Posterior cingulate gyrus (tissue), 11 donors: ENCODE data around the gene LIF.
A peak's percentile ranks its signal among the peaks of the same experiment; 100 is the strongest.

ENCODE experiments used
- DNase-seq, 10 donors: peaks; one replicate each; pipeline versions ENCODE4 v3.0.0 to v3.0.0-alpha.2; 2020 to 2021; ENCODE audit warnings: mixed read lengths in 3 of 10
- intact Hi-C: fragments of 100-400 bp; cut with DNase I; formaldehyde crosslinking; loops from one replicate; pipeline ENCODE4 v1.15.1; 2023

Gene LIF

DNA sequence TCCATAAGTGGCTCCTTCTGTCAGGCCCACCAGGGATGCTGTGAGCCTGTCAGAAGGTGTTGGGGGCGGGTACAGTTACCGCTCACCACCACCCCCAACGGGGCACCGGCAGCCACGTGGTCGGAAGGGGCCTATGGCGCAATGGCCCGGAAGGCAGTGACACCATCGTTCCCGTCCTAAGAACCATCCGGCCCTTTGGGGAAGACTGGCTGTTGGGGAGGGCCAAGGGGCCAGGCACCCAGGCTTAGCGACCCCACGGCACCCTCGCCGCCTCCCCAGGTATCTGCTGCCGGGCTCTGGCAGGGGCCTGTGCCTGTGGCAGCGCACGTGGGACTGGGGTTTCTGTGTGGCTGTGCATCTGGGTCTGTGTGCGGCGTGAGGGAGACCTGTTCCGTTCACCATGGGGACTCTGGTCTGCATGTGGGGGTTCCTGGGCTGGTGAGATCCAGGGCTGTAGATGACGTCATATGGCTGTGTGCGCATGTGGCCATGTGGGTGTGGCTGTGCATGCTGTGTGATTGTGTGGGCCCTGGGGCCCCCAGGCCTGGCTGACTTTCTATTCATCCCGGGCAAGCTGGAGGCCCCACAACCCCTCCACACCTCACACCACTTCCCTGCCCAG, 19.4 kb upstream of the LIF start:
- peak in 1 of 10 donors; percentile 48 for DNase-seq
- intact Hi-C loops = no loop called here

DNA sequence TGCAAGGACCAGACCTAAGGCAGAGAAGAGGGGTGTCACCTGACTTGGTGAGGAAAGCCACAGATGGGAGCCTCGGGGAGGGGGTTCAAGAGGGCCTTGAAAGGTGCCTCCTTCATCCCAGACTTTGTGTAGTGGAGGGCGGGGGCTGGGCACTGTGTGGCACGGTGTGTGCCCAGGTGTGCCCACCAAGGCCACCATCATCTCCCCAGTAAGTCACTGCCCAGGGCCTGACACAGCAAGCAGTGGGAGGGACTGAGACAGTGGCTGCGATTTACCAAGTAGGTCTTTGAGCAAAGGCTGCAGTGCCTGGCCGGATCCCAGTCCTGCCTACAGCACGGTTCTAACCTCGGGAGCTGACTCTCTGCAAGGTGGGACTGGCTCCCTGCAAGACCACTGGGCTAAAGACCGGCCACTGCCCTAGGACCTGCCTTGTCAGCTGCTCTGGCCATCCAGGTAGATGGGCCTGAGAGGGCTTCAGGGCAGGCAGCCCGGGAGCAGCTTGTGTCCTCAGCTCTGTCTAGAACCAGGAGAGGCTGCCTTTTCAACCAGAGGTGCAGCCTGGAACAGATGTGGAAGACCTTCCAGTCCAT, 18.7 kb upstream of the LIF start:
- no peak for DNase-seq
- intact Hi-C loops = no loop called here

GRCh38 chr22:30263883-30264282, 17.3 kb upstream of the LIF start:
- no peak for DNase-seq
- intact Hi-C loops = loop anchor here (5.0 kb wide), 1 partner anchor 123 kb away; the partner anchor contains the start of gene RNF215

GRCh38 chr22:30262917-30263741, 16.6 kb upstream of the LIF start:
- peak; percentile 44 to 95 (median 78) for DNase-seq
- intact Hi-C loops = loop anchor here (5.0 kb wide), 1 partner anchor 124 kb away; the partner anchor contains the start of gene RNF215

DNA sequence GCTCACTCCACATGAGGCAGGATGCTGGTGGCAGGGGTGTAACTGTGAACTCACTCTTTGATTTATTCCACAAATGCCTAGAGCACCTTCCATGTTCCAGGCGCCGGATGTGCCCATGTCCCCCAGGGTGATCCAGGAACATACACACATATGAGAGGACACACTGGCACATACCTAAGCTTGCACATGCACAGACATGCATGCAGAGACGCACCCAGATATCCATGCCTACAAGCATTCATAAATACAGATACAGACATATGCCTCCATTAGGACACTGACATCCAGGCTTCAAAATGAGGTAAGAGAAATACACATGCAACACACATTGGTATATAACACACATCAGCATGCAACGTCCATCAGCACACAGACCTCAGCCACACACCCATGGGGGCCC, 15.6 kb upstream of the LIF start:
- intact Hi-C loops = loop anchor here (5.0 kb wide), 1 partner anchor 125 kb away; the partner anchor contains the start of gene RNF215
- DNase-seq = no peak

GRCh38 chr22:30261134-30261533, 14.6 kb upstream of the LIF start:
- no peak for DNase-seq
- intact Hi-C loops = loop anchor here (5.0 kb wide), 1 partner anchor 126 kb away; the partner anchor contains the start of gene RNF215

- intact Hi-C loops = loop anchor here (5.0 kb wide), 1 partner anchor 127 kb away; the partner anchor contains the start of gene RNF215
- DNase-seq = no peak
These were observed 14.1 kb upstream of the LIF start for GRCh38 chr22:30260682-30261081.

DNA sequence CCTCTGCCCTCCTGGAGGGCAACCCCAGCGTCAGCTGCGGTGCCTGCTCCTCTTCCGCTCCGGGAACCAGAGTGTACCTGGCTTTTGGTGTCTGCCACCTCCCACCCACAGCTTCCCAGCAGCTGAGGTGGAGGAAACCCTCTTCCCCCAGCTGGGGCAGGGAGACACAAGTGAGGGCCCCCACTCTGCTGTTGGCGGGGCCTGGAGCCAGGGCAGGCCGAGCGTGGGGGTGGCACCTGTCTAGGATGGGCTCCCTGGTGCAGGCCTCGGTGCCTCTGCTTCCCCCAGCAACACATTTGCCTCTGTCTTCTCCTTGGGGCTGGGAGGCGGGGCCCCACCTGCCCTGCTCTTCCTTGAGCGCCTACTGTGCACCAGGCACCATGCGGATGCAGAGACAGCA, 13.7 kb upstream of the LIF start:
- intact Hi-C loops = loop anchor here (5.0 kb wide), 1 partner anchor 127 kb away; the partner anchor contains the start of gene RNF215
- no peak for DNase-seq

GRCh38 chr22:30254314-30254713, 7.8 kb upstream of the LIF start:
- intact Hi-C loops = no loop called here
- no peak for DNase-seq

DNA sequence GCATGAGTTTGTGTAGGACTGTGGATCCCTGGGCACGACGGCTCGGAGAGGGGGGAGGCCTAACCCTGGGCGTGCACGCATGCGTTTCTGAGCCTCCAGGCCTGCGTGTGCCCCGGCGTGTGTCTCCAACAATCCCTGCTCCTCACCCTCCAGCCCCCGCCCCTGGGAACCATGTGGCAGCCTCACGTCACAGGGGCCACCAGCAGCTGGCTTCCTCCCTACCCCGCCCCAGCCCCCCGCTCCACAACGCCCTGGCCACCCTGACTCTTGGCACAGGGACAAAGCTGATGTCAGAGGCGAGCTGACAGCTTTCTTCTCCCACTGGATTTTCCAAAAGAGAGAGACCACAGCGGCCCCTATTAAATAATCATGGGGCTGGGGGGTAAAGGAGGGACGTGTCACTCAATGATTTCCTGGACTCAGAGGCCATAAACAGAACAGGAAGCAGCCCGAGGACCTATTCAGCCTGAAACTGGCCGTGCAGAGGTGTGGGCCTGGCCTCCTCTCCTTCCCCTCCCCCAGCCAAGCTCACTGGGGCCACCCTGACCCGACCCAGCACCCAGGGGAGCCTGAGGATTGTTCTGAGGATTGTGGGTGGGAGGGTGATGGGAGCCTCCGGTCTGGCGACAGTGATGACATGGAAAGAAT, 6.8 kb upstream of the LIF start:
- intact Hi-C loops = no loop called here
- DNase-seq = peak in 7 of 10 donors; percentile 39 to 94 (median 58)

DNA sequence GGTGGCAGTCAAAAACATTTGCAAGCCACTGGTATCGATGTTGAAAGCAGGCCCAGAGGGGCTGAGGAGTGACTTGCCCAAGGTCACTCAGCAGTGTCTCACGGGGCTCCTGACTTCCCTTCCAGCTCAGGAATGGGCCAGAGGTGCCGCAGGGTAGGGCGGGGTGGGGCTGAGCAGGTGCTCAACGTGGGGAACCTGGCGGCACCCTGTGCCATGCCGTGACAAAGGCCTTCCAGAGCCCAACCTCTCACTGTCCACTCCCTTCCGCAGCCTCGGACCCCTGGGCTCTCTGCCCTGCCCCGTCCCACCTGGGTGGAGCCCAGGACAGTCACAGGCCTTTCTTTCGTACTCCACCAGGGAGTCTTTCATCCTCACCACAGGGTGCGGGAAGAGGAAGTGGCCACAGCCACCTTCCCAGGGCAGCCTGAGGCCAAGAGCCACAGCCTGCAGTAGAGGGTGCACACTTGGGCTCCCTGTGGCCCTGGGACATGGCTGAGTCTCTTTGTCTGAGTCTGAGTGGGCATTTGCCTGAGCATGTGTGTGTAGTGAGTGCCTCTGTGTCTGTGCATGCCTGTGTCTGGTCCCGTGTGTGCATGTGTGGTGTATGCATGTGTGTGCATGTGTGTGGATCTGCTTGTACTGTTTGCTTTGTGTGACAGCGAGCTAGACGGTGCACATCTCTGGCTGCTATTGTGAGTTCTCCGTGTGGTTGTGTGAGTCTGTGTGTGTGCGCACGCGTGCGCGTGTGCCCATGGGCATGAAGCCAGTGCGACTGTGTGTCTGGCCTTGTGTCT, 6.0 kb upstream of the LIF start:
- intact Hi-C loops = no loop called here
- DNase-seq = no peak

DNA sequence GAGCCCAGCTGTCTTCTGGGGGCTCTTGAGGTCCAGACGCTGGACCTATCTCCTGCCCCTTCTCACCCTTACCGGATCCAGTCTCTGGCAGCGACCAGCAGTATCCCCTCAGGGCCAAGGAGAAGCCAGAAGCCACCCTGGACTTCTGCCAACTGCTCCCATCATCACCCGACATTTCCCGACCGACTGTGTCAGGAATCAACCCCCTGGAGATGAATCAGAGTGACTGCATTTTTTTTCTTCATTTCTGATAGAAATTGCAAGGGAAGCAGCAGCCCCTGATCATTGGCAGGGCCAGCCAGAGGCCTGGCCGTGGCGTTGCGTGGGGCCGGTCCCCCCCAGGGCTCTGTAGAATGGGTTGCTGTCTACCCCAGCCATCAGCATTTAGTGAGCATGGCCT, 5.2 kb upstream of the LIF start:
- no peak for DNase-seq
- intact Hi-C loops = no loop called here

DNA sequence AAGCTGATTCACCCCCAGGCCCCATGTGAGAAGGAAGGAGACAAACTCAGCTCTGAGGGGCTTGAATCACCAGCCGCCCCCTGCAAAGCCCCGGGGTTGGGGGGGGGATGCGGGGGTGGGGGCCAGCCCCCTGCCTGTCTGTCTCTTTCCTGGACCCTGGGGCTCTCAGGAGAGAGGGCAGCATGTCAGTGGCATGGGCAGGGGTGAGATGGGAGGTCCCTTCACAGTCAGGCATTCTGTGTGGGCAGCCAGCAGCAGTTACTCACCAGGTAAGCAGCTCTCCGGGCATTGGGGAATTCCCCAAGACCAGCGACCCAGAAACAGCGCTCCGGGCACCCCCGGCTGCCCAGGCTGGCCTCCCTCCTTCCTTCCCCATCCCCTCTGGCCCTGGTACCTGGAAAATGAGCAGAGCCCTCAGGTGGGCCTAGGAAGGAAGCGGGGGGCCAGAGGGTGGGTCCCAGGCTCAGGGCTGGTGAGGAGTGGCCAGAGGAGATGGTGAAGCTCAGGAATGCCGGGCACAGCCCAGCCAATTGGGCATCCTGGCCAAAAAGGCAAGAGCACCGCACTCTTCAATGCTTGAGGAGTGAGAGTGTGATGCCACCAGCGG, 4.2 kb upstream of the LIF start:
- DNase-seq = peak in 1 of 10 donors; percentile 67
- intact Hi-C loops = no loop called here

DNA sequence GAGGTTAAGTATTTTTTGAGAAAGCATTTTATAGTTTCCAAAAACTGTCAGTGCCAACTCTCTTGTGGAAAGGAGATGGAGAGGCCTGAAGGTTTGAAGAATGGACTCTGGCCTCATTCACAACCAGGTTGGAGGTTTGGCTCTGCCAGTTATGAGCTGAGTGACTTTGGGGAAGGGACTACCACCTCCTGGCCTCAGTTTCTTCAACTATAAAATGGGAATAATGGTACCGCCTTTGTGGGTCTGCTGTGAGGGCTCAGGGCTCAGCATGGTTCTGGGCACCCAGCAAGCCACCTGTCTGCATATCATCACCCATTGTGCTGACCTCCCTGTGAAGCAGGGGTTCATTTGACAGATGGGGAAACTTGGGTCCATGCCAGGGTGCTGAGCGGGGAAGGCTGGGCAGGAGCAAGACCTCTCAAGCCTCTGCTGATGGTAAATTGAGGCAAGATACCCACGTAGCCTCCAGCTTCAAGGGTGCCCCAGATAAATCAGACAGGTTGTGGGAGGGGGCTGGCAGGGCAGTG, 3.5 kb upstream of the LIF start:
- intact Hi-C loops = no loop called here
- no peak for DNase-seq

DNA sequence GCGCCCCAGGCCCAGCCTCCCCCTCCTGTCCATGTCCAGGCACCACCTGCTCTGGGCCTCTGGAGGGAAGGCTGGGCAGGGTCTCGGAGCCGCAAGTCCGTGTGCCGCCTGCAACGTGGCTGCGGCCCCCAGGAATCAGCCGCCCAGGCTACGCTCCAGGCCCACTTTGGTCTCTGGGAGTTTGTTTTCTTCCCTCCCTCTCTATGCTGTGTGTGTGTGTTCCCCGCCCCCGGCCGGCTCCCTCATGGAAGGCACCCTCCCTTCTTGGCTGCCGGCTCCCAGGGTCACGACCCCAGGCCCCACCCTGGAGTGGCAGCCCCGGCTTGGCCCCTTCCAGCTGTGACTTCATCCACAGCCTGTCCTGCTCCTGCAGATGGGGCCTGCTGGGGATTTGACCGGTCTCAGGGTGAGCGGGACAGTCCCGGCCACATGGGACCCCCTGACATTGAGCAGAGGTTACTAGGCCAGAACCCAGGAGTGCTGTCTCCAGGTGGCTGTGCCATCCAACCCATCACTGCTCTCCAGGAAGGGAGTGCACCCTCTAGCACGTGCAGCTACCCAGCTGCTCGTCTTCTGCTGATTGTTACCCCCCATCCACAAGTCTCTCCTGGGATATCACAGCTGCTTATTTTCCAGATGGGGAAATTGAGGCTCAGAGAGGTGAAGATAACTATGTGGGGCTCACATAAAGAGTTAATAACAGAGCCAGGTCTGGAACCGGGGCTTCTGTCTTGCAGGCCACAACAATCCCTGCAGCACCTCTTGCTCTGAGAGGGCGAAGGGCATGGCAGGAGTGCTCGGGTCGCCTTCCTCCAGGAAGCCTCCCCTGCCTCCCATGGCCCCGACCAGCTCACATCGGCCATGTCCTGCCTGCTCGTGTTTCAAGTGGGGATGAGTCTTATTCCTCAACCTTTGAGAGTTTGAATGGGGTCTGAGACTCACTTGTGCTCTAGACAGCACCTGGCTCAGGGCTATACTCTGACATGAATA, 2.8 kb upstream of the LIF start:
- DNase-seq = peak in 1 of 10 donors; percentile 60
- intact Hi-C loops = no loop called here

GRCh38 chr22:30248484-30248883, 1.9 kb upstream of the LIF start:
- DNase-seq = no peak
- intact Hi-C loops = no loop called here

DNA sequence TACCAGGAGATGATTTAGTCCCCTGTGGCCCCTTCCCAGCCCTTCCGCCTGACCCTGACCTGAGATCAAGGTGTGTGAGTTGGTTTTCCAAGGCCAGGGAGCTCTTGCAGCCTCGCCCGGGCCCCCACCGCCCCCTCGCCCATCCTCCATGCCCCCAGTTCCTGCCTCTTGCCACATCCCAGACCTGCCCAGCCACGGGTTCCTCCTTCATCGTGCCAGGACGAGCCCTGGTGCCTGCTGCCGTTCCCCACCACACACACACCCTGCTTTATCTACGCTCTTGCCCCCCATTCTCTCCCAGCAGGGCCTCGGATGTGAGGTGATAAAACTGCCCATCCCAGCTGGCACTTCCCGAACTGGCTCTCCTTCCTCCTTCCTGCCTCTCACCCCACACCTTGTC, 1.4 kb upstream of the LIF start:
- DNase-seq = no peak
- intact Hi-C loops = no loop called here

DNA sequence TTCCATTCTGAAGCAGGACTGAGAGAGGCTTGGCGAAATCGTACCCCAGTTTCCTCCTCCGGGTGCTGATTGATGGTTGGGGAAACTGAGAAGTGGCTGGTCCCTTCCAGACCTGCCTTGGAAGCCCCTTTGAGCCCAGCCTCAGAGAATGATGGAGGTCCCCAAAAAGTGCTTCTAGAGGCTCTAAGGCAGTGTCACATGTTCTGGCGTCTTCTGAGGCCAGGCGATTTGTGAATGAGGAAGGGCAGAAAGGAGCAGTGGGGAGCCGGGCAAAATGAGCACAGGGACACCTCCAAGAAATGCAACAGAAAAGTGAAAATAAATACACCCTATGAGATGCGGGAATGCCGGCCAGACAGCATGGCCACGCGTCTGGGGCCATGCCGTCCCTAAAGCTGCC, 1.0 kb upstream of the LIF start:
- DNase-seq = no peak
- intact Hi-C loops = no loop called here
